Ishikawa (cell line): ENCODE results near the gene INHBE.

Source experiments
- CEBPB ChIP-seq: IDR thresholded peaks from 2 replicates; pipeline ENCODE4 v1.6.1; 2012
- CREB1 ChIP-seq: IDR thresholded peaks from 2 replicates; pipeline ENCODE4 v1.6.1; 2012; ENCODE audit warnings: low read depth
- EGR1 ChIP-seq: IDR thresholded peaks from 2 replicates; pipeline ENCODE4 v1.6.1; 2012
- EP300 ChIP-seq: IDR thresholded peaks from 2 replicates; pipeline ENCODE4 v1.6.1; 2012; ENCODE audit warnings: borderline replicate concordance
- FOXM1 ChIP-seq: IDR thresholded peaks from 2 replicates; pipeline ENCODE4 v1.6.1; 2012; ENCODE audit warnings: low read depth, borderline replicate concordance
- MAX ChIP-seq: IDR thresholded peaks from 2 replicates; pipeline ENCODE4 v1.6.1; 2012
- NFIC ChIP-seq: IDR thresholded peaks from 2 replicates; pipeline ENCODE4 v1.6.1; 2012
- RAD21 ChIP-seq: IDR thresholded peaks from 2 replicates; pipeline ENCODE4 v1.6.1; 2012; ENCODE audit warnings: low read depth
- REST ChIP-seq: IDR thresholded peaks from 2 replicates; pipeline ENCODE4 v1.6.1; 2012; ENCODE audit warnings: low read depth, mild to moderate bottlenecking
- TAF1 ChIP-seq: IDR thresholded peaks from 2 replicates; pipeline ENCODE4 v1.6.1; 2012; ENCODE audit warnings: low read depth, mild to moderate bottlenecking
- TCF12 ChIP-seq: IDR thresholded peaks from 2 replicates; pipeline ENCODE4 v1.6.1; 2012; ENCODE audit warnings: low read depth
- TEAD4 ChIP-seq: IDR thresholded peaks from 2 replicates; pipeline ENCODE4 v1.6.1; 2012
- YY1 ChIP-seq: IDR thresholded peaks from 2 replicates; pipeline ENCODE4 v1.6.1; 2012; ENCODE audit warnings: low read depth
- ZBTB7A ChIP-seq: IDR thresholded peaks from 2 replicates; pipeline ENCODE4 v1.6.1; 2012; ENCODE audit warnings: low read depth
- TF ChIP-seq, protein P1 (sequence below): IDR thresholded peaks from 2 replicates; pipeline ENCODE4 v1.6.1; 2012

INHBE gene

DNA sequence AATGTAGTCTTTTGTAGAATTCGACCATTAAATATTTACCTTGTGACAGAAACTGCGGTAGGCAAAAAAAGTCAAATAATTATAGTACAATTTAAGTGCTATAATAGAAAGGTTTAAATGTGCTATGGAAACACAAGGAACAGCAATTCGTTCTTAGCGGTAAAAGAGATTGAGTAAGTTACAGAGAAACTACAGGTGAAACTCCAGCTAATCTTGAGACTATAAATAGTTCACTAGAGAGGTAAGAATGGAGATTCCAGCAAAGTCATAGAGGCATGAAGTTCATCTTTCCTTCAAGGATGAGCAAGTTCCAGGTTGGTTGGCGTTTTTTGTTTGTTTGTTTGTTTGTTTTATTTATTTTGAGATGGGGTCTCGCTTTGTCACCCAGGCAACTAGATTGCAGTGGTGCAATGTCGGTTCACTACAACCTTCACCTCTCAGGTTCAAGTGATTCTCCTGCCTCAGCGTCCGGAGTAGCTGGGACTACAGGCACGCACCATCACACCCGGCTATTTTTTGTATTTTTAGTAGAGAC is 23.4 kb upstream of the INHBE start:
- TF ChIP-seq, protein P1, sequence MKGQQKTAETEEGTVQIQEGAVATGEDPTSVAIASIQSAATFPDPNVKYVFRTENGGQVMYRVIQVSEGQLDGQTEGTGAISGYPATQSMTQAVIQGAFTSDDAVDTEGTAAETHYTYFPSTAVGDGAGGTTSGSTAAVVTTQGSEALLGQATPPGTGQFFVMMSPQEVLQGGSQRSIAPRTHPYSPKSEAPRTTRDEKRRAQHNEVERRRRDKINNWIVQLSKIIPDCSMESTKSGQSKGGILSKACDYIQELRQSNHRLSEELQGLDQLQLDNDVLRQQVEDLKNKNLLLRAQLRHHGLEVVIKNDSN = no peak
- TF ChIP-seq FOXM1 (no peak), EGR1 (no peak), EP300 (no peak)

- TF ChIP-seq ZBTB7A (no peak), RAD21 (no peak), REST (no peak), TEAD4 (no peak), FOXM1 (no peak)
These were observed 21.7 kb upstream of the INHBE start for GRCh38 chr12:57433370-57433769.

DNA sequence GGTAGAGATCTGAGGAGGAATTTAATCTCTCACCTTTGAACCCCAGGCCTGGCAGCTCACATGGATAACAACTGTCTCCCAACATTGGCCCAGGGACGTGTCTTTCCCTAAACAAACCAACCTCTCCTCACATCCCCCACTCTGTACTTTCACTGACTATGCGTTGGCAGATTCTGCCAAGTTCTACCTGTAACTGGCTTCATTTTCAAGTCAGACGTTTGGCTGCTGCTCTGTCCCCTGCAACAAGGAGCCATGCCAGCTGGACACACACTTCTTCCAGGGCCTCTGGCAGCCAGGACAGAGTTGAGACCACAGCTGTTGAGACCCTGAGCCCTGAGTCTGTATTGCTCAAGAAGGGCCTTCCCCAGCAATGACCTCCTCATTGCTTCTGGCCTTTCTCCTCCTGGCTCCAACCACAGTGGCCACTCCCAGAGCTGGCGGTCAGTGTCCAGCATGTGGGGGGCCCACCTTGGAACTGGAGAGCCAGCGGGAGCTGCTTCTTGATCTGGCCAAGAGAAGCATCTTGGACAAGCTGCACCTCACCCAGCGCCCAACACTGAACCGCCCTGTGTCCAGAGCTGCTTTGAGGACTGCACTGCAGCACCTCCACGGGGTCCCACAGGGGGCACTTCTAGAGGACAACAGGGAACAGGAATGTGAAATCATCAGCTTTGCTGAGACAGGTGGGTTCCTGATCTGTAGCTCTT is 20.4 kb upstream of the INHBE start, which contains the start of gene INHBC:
Gene INHBC, plus strand, starts transcription at position 268 of the 707 bp plus-strand sequence. Its CDS starts 103 bp downstream, at position 371.
- TF ChIP-seq CEBPB = no peak
- TF ChIP-seq REST = no peak
- no peak for TF ChIP-seq YY1
- TF ChIP-seq MAX = no peak
- no peak for TF ChIP-seq CREB1
- TF ChIP-seq TEAD4 = no peak
- TF ChIP-seq, protein P1 = no peak
- no peak for TF ChIP-seq FOXM1
- TF ChIP-seq RAD21 = no peak
- no peak for TF ChIP-seq EP300
- no peak for TF ChIP-seq TAF1
- no peak for TF ChIP-seq TCF12
- no peak for TF ChIP-seq NFIC
- no peak for TF ChIP-seq EGR1
- TF ChIP-seq ZBTB7A = no peak

GRCh38 chr12:57435293-57435692 is 19.8 kb upstream of the INHBE start:
- TF ChIP-seq EP300 (no peak), CEBPB (no peak), CREB1 (no peak), TCF12 (no peak), MAX (no peak)
- TF ChIP-seq, protein P1 = no peak

- TF ChIP-seq TCF12 = no peak
- TF ChIP-seq, protein P1 = no peak
- no peak for TF ChIP-seq ZBTB7A
- TF ChIP-seq TEAD4 = no peak
- TF ChIP-seq CREB1 = no peak
These were observed 16.7 kb upstream of the INHBE start for GRCh38 chr12:57438400-57438799.
